Brain pericyte (primary cell): ENCODE data around the gene ACMSD.

ENCODE experiments used
- DNase-seq: peaks from one replicate; pipeline ENCODE4 v3.0.0-alpha.2; 2012; ENCODE audit warnings: low read depth, low spot score

Gene ACMSD

GRCh38 chr2:134946073-134946472 lies 107.7 kb downstream of the ACMSD start:
- DNase-seq = no peak

GRCh38 chr2:134949981-134950708 lies 111.7 kb downstream of the ACMSD start:
- DNase-seq = no peak

GRCh38 chr2:134950886-134951285 lies 112.5 kb downstream of the ACMSD start:
- no peak for DNase-seq
